ENCODE results near the gene ANKLE2.
"Not testable (repeated sequence)": the region's sequence is repeated elsewhere in the genome, so short reads cannot be mapped to it uniquely, and the experiment has no call there.

Gene ANKLE2

DNA sequence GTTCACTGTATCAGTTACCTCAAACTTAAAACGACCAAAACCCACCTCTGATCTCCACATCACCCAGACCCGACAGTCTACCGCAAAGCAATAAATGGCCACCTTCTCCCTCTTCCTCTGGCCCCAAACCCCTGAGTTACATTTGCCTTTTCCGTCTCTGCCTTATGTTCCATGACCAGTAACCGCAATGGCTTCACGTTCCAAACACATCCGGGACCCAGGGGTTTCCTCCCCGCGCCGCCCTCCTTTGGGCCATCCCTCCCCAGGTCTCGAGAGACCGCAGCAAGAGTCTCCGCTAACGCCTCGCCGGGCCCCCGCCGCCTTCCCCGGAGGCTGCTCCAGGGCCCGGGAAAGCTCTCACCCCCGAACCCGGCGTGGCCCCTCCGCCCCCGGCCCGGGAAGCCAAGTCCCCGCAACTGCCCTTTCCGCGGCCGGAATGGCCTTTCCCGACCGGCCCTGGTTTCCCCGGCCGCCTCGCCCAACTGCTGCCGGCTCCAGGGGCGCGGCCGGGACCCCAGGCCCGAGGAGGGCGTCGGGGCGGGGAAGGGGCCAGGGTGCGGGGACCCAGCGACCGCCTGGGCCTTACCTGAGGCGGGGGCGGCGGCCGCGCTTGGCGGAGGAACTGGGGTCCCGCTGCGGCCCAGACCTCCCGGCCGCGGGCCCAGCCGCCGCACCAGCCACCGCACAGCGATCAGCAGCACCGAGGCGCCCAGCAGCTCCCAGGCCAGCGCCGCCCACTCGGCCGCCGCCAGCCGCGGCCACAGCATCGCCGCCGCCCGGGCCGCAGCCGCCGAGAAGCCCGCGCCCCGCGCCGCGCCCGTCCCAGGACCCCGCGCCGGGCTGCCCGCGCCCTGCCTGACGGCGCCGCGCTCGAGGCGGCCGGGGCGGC is at the start of gene ANKLE2:
TSS of gene ANKLE2 (minus strand) at position 801 of the 889 bp plus-strand sequence. CDS start at position 767, 34 bp downstream.
- peak; percentile 67 for DNase-seq

DNA sequence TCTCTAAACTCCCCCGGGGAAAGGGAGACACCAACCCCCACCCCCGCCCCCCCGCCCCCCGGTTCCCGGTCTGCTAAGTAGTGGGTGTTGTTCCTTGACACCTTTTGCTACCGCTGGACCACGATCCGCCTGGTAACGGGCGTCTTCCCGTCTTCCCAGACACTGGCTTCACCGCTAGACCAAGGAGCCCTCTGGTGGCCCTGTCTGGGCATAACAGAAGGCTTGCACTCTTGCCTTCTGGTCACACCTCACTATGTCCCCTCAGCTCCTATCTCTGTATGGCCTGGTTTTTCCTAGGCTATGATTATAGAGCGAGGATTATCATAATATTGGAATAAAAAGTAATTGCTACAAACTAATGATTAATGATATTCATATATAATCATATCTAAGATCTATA is 47.8 kb upstream of the ANKLE2 start:
- not testable (repeated sequence) for DNase-seq

DNA sequence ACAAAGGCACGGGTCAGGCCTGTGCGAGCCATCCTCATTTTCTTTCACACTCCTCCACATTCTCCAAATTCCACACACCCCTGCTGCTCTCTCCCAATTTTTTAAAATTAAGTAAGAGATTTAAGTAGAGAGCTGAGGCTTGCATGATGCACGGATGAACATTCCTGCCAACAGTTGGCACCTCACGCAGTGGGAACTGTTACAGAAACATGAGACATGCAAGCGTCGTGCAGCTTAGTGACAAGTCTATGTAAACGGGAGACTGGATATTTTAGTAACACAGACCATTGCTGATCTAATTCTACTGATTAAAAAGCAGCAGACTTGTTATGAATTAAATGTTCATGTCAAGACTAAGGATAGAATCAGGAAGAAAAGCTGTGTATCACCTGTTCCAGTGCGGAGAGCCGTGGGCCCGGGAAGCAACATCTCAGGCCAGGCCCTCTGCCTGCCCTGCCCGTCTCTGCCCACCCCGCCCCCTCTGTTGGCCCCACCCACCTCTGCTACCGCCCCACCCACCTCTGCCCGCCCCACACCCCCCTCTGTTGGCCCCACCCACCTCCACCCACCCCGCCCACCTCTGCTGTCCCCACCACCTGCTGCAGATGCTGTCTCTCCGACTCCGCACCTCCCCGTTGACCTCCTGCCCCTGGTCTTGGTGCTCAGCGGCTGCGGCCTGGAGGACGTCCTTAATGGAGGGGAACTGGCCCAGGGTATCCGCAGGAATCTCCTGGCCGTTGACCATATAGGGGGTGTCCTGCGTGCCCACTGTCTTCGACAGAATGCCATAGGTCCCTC is 45.9 kb upstream of the ANKLE2 start:
- no peak for DNase-seq

DNA sequence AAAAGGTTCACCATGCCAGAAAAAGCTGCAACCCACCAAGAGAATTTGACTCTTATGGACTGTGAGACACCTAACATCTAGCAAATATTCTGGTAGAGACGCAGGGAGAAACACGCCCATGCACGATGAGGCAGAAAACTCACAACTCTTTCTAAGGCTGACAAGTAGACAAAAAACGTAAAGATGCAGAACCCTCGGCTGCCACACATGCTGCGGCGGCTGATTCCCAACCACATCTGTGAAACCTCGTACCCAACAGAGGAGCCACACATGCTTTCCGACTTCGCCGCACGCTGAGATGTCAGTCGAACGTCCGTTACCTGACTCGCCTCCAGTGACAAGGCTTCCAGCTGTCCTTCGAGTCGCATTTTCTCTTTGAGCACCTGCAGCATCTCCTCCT is 45.2 kb upstream of the ANKLE2 start:
- no peak for DNase-seq

DNA sequence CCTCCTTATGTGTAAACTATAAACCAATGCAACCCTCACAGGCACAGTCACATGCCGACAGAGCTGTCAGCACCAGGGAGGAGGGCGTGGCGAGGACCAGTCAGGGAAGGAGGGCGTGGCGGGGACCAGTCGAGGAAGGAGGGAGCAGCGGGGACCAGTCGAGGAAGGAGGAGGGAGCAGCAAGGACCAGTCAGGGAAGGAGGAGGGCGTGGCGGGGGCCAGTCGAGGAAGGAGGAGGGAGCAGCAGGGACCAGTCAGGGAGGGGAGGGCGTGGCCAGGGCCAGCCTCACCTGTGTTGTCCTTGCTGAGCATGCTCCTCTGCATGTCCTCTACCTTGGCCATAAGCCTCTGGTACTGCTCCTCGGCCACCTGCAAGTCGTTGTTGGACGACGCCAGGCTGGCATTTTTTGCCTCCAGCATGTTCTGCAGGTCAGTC is 42.8 kb upstream of the ANKLE2 start:
- no peak for DNase-seq

DNA sequence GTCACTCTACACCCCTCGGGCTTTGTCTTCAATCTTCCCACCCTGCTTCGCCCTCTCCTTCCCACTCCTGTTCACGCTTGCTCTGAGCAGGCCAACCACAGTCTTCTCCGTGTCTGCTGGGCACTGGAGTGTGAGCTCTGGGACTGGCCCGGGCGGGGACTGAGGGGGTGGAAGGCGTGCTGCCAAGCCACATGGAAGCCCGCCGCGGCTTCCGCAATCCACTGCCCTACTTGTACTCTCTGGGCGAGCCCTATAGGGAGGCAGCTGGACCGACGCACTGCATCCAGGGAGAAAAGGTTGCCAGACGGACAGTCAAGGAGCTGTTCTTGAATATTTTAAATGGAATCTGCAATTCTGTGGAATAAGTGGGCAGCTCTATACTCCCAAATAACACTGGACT is 42.3 kb upstream of the ANKLE2 start:
- DNase-seq, result no peak

DNA sequence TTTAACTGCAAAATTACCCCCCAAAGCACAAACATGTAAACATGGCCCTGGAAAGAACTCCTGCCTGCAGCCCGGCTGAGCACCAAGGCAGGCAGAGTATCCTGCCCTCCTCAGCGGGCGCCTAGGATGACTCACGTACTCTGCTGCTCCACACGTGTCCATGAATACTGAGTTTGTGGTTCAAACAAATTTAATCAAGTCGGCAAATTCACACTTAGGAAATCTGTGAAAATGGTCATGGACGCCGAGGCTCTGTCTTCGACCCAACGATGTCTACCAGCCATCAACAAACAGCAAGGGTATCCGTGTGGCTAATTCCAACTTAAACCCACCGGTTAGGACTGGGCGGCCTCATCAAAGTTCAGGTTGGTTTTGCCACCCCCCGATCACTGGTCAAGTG is 41.5 kb upstream of the ANKLE2 start:
- no peak for DNase-seq

DNA sequence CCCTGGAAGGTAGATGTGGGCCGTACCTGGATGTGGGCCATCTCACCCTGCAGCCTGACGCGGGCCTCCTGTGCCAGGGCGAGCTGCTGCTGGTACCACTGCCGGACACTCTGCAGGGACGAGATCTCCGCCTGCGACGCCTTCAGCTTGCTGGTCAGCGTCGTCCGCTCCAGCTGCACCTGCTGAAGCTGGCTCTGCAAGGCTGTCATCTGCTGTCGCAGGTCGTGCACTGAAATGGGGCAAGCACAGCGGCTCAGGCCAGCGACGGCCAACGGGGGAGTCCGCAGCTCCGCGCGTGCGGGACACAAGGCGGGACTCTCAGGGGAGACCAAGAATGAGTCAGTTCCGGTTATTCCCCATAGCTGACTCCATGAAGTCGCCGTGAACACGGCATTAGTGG is 40.1 kb upstream of the ANKLE2 start:
- DNase-seq, result no peak

DNA sequence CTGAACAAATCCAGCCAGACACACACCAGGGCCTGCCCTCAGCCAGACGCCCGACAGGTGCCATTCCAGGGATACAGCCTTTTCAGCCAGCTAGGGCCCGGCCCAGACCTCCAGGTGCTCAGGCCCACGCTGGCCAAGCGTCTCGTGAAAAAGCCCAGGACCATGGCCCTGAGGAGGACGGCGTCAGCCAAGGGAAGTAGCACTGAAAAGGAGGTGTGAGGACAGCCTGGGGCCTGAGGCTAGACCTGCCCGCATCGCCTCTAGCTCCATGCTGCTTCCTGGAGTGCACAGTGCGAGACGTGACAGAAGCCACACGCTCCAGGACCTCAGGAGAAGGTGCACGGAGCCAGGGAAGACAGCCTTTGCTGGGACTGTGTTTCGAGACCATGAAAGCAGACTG is 37.2 kb upstream of the ANKLE2 start:
- no peak for DNase-seq

DNA sequence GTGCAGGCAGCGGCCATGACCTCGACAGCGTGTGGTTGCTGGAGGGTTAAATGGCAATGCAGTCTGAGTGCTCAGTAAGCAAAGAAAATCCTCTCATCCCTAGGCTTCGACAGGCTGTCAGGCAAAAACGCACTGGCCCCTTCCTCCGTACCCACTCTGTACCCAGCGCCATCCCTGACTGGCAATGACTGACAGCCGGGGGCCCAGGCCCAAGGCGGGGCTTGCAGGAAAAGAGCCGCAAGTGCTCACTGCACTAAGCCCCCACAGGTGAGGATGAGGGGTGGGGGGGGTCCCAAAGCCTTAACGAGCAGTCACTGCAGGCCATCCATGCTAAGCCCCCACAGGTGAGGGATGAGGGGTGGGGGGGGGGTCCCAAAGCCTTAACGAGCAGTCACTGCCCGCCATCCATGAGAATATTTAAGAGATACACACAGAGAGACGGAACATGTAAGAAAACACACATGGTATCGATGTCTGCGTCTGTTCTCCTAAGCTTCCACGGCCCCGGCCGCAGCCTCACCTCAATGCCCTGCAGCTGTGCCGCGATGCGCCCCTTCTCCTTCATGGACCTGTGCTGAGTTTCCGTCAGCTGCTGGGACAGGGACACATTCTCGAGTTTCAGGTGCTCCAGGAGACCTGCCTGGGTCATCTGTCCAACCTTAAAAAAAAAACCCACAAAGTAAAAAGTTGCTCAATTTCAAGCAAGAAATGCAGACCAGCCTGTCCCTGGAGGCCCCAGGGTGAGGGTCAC is 36.4 kb upstream of the ANKLE2 start:
- DNase-seq, result no peak

DNA sequence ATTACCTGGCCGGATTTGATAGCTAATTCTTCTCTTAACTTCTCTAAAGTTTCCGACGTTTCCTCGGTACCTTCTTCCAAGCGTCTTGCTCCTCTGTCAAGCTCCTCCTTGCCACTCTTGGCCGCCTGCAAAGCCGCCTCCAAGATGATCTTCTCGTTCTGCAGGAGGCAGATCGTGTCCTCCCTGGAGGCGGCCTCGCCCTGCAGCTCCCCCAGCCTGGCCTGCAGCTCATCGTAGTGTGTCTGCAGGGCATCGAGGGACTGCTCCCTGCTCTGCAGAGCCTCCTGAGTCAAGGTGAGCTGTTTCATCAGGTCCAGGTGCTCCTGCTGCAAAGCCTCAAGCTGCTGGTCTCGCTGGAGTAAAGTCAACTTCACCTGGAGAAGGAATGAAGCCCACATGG is 34.2 kb upstream of the ANKLE2 start:
- no peak for DNase-seq

DNA sequence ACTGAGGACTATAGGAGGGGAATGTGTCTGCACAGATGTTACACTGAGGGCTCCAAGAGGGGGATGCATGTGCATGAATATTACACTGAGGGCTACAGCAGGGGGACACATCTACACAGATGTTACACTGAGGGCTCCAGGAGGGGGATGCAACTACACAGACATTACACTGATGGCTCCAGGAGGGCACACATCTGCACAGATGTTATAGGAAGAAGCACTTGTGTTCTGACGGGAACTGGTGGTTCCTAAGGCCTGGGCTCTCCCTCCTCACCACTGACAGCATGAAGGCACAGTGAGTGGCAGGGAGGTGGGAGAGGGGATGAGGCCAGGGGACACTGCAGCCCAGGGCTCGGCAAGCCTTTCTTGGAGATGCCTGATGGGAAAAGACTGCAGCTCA is 30.3 kb upstream of the ANKLE2 start:
- DNase-seq, result not testable (repeated sequence)

DNA sequence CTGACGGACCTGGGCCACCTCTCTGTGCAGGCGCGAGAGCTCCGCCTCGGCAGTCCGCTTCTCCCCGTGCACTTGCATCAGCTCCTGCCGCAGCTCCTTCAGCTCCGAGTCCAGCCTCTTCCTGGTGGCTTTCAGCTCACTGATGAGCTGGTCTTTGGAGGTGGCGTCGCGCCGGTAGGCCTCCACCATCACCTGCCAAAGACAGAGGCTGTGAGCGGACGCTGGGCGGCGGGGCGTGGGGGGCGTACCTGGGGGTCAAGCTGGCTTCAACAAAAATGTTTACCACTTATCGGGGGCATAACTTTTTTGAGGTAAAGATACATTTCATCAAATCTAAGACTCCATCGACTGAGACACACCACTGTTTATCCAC is 27.5 kb upstream of the ANKLE2 start:
- DNase-seq, result no peak

DNA sequence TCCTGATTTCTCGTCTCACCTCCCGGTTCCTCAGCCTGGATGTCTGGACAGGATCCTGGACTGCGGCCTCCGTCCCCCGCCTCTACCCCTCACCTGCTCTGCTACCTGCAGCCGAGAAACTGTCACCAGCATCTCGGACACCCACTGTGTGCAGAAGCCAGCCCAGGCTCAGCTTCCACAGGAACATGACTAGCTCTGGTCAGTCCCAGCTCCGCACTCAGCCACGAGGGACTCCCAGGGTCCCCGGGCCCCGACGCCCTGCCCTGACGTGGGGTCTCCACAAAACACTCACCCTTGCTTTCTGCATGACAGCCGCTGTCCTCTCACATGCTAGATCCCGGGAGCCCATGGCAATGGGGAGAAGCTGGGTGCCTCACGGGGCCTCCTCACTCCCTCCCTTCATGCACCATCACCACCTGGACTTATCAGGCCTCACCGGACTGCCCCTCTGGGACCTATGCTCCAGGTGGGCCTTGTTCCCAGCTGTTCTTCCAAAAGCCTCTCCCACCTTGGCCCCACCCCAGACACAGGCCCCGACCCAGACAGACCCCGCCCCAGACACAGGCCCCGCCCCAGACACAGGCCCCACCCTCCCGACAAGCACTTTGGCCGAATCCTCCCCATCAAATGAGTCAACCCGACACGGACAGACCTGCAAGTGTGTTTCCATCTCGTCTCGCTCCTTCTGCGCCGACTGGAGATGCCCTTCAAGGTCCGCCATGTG is 26.9 kb upstream of the ANKLE2 start:
- no peak for DNase-seq

DNA sequence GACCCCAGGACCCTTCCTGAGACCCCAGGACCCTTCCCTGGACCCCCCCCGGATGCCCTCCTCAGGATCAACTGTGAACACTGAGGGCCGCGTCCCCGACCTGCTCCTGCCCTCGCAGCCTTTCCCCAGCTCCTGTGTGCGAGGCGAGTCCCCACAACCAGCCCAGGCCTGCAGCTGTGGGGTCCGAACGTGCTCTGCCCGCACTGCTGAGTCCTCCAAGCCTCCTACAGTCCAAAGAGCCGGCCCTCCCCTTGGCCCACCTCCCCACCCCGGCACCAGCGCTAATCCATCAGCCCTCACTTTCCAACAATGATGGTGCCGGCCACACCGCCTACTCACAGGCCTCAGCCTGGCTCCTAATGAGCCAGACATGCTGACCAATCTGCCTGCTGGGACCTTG is 26.2 kb upstream of the ANKLE2 start:
- no peak for DNase-seq

DNA sequence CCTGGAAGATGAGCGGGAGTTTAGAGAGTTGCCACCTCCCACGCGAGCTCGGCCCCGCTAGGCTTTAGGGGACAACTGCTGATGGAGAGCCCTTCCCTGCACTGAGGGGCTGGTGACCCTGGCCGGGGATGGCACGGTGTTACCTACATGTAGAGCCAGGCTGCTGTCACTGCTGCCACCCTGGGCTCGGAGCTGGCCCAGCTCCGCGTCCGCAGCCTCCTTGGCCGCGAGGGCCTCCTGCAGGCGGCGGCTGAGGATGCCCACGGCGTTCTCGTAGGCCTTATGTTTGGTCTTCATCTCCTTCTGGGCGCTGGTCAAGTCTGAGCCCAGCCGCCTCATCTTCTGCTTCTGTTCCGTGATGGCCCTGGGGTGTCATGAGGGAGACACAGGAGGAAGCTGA is 24.6 kb upstream of the ANKLE2 start:
- no peak for DNase-seq

DNA sequence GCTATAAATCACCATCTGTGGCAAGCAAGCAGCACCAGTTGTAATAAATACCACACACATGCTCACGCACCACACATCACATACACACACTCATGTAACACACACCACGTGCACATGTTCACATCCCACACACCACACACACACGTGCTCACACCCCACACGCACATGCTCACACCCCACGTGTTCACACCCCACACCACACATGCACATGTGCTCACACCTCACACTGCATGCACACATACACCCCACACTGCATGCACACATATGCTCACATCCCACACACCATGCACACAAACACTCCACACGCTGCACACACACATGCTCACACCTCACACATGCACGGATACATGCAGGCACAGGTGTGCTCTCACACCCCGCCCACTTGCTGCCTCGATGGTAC is 22.9 kb upstream of the ANKLE2 start:
- DNase-seq, result no peak

DNA sequence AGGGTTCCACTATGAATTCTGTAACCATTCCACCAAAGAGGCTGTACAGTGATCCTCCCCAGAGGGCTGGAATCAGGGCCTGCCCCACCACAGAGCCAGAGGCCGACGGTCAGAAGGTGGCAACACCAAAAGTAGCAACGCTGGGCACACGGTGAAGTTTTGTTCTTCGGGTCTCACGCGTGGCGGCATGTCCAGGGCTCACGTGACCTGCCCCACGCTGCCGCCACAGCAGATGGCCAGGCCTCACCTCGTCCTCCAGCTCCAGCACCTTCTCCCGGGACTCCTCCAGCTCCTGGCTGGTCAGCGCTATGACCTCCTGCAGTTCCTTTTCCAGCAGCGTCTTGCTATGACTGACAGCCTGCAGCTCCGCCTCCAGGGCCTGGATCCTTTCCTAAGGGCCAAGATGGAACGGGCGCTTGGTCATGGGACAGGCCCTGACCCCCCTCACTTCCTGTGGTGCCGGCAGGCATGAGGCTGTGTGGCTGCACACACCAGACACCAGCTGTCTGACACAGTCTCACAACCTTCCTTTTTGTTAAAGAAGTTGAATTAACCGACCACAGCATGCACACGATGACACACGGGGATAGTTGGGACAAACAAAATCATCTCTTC is 22.4 kb upstream of the ANKLE2 start:
- DNase-seq, result no peak

DNA sequence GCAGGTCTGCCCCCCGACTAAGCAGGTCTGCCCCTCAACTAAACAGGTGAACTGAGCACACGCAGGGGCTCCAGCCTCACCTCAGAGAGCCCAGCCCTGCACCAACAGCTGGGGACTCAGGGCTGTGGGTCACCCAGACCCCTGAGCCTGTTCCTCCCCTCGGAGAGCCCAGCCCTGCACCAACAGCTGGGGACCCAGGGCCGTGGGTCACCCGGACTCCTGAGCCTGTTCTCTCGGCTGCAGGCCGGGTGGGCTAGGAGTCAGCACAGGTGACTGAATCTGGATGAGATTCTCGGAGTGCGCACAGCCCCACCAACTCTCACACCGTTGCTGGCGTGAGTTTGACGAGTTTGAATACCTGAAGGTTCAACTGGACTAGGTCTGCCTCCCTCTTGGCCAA is 20.3 kb upstream of the ANKLE2 start:
- no peak for DNase-seq

DNA sequence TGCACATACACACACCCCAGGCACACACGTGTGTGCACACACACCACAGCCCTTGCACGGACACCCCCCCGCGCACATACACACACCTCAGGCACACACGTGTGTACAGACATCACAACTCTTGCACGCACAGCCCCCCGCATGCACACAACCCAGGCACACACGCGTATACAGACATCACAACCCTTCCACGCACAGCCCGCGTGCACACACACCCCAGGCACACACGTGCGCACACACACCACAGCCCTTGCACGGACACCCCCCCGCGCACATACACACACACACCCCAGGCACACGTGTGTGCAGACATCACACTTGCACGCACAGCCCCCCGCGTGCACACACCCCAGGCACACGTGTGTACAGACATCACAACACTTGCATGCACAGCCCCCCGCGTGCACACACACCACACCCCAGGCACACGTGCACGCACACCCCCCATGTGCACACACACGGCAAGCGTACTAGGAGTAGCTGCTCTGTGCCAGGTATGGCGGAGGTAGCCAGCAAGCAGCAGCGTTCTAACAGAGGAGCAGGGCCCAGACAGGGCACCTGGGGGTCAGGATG is 18.2 kb upstream of the ANKLE2 start:
- no peak for DNase-seq

DNA sequence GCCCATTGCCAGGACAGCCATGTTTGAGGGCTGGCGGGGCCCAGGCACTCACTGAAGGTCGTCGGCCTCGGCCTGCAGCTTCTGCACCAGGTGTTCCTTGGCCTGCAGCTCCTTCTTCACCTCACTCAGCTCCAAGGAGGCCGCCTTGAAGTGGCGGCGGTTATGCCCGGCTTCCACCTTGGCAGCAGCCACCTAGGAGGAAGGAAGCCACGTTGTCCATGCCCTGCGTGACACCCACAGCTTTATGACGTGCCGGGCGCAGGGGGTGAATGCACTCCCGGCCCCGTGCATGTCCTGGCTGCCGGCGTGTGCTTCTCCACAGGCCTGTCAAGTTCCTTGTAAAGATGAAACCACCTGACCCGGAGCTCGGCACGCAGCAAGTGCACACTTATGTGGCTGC is 16.0 kb upstream of the ANKLE2 start:
- DNase-seq, result no peak

All from GF-D8 (cell line).